ENCODE results near the gene NFIA.

NFIA gene

DNA sequence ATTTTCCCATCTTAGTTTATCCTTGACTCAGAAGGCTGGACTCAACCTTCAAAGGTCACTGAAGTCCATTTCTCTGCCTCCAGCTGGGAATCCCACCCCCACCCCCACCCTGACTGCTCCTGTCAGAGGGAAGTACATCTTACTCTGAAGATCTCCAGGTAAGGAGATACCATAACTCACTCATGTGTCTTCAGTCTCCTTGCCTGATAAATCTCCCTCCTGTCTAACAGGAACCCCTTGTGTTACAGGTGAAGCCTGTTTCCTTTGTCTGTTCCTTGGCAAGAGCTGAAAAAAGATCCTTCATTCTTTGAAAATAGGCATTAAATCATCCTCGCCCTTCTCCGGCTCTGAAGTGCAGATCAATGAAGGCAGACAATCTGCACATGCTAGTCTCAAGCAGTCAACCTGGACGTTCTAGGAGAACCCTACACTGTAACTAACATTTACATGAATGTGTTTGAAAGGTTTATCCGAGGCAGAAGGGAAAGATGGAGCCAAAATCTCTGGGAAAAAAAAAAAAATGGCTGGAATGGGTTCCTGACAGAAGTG is 392.0 kb downstream of the NFIA start:
- DNase-seq (ENCODE audit: low read depth), result no peak
- H3K4me3 ChIP-seq (ENCODE audit: low read length), result no peak overlapping the region
- TF ChIP-seq, protein P1, sequence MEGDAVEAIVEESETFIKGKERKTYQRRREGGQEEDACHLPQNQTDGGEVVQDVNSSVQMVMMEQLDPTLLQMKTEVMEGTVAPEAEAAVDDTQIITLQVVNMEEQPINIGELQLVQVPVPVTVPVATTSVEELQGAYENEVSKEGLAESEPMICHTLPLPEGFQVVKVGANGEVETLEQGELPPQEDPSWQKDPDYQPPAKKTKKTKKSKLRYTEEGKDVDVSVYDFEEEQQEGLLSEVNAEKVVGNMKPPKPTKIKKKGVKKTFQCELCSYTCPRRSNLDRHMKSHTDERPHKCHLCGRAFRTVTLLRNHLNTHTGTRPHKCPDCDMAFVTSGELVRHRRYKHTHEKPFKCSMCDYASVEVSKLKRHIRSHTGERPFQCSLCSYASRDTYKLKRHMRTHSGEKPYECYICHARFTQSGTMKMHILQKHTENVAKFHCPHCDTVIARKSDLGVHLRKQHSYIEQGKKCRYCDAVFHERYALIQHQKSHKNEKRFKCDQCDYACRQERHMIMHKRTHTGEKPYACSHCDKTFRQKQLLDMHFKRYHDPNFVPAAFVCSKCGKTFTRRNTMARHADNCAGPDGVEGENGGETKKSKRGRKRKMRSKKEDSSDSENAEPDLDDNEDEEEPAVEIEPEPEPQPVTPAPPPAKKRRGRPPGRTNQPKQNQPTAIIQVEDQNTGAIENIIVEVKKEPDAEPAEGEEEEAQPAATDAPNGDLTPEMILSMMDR (conservative IDR thresholded peaks at IDR 0.05; ENCODE audit: low read length), result no peak

DNA sequence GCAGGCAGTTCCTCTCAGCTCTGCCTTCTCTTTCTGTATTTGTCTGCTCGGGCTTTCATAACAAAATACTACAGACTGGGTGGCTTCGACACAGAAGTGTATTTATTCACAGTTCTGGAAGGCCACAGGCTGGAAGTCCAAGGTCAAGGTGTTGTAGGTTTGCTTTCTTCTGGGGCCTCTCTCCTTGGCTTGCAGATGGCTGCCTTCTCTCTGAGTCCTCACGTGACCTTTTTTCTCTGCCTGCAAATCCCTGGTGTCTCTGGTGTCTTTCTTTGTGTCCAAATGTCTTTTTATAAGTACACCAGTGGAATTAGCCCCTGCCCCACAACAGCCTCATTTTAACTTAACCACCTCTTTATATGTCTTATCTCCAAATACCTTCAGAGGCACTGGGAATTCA is 392.6 kb downstream of the NFIA start:
- no peak overlapping the region for H3K4me3 ChIP-seq (ENCODE audit: low read length)
- TF ChIP-seq, protein P1 (conservative IDR thresholded peaks at IDR 0.05; ENCODE audit: low read length), result no peak
- DNase-seq (ENCODE audit: low read depth), result no peak

DNA sequence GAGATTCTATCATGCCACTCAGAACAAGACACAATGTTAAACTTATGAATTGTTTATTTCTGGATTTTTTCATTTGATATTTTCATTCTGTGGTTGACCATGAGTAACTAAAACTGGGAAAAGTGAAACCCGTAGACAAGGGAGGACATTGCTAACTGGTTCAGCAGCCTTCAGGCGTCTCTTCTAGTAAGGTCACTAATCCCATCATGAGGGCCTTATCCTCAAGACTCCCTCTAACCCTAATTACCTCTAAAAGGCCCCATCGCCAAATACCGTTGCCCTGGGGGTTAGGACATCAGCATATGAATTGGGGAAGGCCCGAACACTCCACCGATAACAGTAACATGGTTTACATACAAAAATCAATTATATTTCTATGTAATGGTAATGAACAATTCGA is 394.9 kb downstream of the NFIA start:
- no peak overlapping the region for H3K4me3 ChIP-seq (ENCODE audit: low read length)
- no peak for DNase-seq (ENCODE audit: low read depth)
- TF ChIP-seq, protein P1 (conservative IDR thresholded peaks at IDR 0.05; ENCODE audit: low read length), result no peak

DNA sequence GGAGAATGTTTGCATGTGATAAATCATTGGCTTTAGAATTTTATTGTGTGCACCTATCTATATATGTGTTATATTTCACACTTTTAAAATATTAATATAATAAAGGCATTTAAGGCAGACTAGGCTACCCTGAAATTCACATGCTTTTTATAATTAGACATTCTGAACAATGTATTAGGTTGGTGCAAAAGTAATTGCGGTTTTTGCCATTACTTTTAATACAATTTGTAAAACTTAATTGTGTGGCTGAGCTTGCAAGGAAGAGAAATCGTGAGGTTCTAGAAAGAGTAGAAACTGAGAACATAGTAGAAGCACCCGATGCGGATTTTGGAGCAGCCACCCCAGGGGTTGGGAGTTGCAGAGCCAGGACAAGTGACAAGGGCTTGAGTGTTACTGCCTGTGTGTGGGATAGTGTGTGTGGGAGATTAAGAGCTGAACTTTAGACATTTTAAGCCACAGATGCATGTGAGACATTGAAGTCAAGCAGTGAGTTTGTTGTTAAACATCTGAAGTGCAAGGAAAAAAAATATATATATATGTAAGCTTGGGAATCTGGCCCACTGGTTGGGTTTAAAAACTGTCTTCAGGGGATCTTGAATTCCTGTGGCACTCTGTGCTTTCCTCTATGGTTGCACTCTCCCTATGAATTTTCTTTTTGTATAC is 398.0 kb downstream of the NFIA start:
- TF ChIP-seq, protein P1 (conservative IDR thresholded peaks at IDR 0.05; ENCODE audit: low read length), result no peak
- no peak for DNase-seq (ENCODE audit: low read depth)
- H3K4me3 ChIP-seq (ENCODE audit: low read length), result no peak overlapping the region

DNA sequence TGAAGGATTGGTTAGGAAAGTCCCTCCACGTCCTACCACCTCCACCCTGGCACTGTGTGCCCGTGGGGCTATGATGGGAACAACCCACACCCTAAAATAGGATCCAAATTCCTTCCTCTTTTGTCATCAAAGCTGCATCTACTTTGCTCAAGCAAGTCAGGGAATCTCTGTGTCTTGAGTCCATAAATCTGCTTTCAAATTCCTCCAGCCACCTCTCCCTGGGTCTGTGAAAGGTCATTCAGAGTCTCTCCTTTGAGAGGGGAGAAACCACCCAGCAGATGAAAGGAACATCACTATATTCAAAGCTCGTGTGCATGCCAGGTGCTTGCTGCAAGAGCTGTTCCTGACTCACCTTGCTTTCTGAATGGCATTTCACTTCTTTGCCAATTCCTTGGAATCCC is 399.0 kb downstream of the NFIA start:
- DNase-seq (ENCODE audit: low read depth), result no peak
- TF ChIP-seq, protein P1 (conservative IDR thresholded peaks at IDR 0.05; ENCODE audit: low read length), result no peak
- H3K4me3 ChIP-seq (ENCODE audit: low read length), result no peak overlapping the region

DNA sequence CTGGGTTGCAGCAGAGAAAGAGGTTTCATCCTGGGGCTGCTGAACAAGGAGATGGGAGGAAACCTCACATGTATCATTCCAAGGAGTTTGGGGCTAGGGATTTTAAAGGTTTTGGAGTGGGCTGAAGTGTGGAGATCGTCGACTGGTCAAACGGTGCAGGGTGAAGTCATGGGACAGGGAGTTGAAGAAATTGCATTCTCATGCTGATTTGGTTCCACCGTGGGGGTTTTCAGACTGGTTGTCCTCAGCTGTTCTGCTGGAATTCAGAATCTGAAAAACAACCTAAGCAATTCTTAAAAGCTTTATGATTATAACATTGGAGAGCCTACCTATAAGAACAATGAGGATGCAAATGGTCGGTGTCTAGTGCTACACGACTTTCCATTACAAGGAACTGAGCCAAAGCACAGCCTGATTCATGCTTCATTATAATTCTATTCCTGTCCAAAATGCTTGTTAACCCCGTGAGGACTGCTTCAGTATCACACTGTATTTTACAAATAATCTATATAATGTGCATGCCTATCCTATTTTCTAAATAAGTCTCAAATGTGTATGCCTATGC is 399.9 kb downstream of the NFIA start:
- no peak for DNase-seq (ENCODE audit: low read depth)
- TF ChIP-seq, protein P1 (conservative IDR thresholded peaks at IDR 0.05; ENCODE audit: low read length), result no peak
- no peak overlapping the region for H3K4me3 ChIP-seq (ENCODE audit: low read length)

All from AG10803 (cell line).